GM04504 (cell line): ENCODE measurements around the gene APRT.
"Not testable (repeated sequence)": the region's sequence is repeated elsewhere in the genome, so short reads cannot be mapped to it uniquely, and the experiment has no call there.

Experiments used
- DNase-seq: peaks from one replicate; pipeline ENCODE4 v3.0.0-alpha.2; 2012; ENCODE audit warnings: low read depth

The APRT gene

DNA sequence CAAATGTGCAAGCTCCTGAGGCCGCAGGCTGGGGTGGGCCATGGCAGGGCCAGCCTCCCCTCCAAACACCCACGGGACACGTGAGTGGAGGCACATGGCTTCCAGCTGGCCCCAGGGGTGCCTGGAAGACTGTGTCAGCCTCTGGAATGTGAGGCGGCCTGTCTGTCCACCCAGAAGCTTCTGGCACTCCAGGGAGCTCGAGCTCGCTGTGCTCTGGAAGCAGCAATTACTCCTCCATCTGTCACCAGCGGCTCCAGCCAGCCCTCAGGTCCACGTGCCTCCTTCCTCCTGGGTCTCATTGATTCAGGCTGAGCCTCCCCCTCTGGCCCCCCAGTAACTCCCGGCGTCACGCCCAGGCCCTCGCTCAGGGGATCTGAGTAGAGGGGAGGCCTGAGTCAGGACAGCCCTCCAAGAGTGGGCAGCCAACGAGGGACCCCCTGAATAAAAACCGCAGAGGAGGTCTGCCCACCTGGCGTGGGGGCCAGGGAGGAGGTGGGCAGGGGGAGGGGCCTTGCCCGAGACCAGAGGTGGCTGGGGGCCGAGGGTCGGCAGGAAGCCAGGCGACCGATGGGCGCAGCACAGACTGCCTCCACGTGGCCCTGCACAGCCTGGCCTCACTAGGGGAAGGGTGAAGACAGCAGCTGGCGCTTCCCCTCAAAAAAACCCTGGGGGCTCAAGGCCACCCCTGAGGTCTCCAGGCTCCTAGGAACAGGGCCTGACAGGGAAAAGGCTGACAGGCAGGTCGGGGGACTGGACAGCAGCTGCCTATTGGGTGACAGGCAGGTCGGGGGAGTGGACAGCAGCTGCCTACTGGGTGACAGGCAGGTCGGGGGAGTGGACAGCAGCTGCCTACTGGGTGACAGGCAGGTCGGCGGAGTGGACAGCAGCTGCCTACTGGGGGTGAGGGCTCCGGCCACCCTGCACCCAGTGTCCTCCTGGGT is 38.6 kb downstream of the APRT start:
- DNase-seq = peak; percentile 92

DNA sequence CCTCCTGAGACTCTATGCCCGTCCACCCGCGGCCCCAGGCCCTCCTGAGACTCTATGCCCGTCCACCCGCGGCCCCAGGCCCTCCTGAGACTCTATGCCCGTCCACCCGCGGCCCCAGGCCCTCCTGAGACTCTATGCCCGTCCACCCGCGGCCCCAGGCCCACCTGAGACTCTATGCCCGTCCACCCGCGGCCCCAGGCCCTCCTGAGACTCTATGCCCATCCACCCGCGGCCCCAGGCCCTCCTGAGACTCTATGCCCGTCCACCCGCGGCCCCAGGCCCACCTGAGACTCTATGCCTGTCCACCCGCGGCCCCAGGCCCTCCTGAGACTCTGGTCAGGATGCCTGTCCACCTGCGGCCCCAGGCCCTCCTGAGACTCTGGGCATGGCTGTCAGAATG is 39.9 kb downstream of the APRT start:
- DNase-seq = not testable (repeated sequence)

DNA sequence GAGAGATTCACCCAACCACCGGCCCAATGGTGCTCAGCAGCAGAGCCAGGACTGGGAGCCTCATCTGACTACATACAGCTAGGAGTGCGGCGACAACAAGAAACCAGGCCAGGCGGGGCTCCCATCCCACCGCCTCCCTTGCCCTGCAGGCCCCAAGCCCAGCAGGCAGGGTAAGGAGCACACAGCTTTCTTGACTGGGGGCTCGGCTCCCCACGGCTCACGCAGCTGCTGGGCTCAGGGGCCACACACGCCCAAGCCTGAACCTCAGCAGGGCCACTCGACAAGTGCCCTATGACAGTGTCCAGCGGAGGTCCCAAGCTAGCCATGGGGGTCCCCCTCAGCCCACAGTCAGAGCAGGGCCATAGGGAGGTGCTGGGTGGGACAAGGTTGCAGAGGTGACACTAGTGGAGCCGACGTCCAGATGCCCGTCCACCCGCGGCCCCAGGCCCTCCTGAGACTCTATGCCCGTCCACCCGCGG is 40.4 kb downstream of the APRT start:
- no peak for DNase-seq

DNA sequence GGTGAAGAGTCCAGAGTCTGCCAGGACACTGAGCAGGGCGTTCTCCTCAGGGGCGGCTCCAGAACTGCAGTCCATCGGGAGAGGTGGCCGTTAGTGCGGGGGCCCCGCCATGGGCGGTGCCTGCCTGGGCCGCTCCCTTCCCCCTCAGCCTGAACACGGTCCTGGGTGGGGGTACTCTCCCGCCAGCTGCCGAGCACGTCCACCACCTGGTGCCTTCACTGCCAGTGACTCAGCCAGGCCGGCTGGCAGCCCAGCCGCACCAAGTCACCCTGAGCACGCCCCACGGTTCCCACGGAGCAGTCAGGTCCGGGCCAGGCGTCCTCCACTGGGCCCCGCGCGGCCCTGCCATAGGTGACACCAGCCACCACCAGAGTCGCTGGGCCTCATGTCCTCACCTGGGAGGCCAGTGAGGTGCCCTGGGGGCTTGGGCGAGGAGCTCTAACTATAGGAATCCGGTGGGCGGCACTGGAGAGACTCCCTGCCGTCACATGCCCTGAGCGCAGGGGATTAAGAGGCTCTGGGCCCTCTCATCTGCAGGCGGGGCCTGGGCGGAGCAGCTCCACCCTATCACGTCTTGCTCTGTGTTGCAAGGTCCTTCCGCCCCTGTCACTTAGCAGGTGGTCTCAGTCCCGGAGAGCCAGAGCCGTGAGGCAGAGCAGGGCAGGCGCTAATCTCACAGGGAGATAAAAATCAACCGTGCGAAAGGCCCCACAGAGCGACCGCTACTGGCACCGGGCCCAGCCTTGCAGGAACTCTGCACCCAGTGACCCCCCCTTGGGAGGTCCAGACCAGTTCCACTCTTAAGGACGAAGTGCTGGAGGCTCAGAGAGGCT is 41.1 kb downstream of the APRT start:
- no peak for DNase-seq

DNA sequence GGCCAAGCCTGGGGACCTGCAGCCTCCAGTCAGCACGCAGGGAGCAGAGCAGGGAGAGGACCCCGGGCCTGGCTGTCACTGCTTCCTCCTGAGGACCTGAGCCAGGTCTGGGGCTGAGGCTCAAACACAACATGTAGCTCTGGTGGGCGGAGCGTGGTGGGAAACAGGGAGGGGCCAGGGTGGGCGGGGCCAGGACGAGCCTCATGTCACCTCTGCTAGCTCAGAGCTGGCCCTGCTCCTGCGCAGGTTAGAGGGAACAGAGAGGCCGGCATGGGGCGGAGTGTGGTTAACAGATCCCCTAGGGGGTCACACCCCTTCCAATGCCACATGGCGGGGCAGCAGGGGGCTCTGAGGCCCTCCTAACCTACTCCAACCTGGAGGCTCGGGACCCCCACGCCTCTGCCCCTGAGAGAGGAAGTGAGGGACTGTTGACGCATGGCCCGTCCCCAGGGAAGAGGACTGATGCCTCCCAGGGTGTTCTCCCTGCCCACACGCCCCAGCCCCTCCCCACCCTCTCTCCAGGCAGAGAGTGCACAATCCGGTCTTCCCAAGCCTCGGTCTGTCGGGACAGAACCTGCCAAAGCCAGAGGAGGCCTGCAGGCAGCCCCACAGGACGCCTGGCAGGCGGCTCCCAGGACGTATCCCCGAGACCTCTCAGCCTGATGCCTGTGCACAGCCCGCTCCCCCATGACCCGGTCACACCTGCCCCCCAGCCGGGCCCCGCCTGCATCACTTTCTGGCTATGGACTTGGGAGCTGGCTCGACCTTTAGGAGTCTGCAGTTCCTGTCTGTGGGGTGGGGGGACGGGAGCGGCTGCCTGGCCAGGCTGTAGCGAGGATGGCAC is 41.9 kb downstream of the APRT start:
- no peak for DNase-seq

DNA sequence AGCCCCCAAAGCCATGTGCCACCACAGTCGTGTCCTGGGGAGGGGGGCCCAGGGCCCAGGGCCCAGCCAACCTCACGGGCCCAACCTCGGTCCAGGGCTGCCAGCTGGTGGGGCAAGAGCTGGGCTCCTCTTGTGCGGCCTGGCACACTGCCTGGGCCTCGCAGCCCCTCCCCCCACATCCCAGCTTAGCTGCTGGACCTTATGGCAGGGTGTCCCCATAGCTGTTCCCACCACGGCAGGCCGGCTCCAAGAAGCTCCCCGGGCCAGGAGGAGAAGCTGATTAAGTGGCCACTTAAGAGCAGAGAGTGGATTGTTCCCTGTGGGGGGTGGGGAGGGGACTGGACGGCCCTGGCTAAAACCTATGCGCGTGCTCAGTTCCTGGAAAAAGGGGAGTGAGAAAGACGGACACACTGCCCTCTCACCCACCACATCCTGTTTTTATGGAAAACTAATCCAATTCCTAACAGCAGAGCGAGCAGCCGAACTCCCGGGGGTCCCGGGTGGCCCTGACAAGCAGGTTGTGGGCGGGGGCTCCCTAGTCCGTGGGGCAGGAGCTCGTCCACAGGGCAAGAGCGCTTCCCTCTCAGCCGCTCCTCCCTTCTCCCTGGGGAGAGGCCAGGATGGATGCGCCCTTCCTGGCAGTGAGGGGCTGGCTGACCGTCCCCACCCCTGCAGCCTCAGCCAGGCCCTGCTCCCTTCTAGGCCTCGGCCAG is 43.5 kb downstream of the APRT start:
- no peak for DNase-seq

DNA sequence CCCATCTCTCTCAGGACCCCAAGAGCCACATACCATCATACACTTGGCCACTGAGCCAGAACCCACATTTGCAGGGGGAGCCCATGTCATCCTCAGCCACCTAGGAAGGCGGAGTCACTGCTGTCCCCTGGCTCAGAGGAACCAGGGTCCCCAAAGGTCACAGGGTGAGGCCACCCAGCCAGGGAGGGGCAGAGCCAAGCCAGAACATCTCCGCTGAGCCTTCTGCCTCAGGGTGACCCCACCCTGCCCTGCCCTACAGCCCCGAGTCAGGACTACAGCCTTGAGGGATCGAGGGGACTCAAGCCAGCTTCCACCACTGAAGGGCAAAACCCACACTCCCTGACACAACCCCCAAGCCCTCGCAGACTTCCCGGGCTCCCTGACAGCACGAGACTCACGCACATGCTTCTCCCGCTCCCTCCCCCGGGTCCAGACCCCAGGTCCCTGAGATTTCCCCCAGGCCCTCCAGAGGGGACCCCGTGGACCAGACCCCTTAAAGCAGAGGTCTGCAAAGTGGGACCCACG is 44.1 kb downstream of the APRT start:
- DNase-seq = no peak

DNA sequence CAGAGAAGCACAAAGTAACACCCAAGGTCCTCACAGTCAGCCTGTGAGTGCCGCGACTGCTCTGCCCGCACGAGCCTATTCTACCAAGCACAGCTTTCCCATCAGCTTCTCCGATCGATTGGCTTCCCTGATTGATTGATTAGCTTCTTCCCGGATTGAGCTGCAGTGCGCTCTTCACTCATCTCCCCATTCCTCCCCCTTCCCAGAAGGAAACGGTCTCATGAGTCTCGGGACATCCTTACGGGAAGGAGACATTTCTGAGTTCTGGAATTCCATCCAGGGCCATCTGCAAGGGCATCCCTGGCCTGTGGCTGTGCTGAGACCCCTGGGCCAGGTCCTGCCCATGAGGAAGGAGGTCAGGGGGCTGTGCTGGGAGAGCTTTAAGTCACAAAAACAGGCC is 44.8 kb downstream of the APRT start:
- DNase-seq = no peak

DNA sequence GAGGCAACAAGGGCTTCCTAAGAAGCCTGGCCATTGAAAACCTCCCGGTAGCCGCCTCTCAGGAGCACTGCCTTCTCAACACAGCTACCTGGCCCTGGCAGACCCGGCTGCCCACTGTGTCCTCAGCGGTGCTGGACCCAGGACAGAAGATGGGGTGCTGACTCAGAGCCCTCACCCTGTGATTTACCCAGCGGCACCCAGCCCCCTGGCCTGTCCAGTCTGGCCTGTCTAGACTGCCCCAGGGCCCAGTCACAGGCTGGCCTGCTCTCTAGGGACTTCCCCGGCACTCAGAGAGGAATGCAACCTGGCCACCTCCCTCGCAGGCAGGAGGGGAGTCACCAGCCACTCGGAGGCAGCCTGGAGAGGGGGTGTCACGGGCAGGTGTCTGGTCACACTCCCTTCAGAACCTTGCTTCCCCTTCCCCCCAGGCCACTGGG is 46.8 kb downstream of the APRT start:
- no peak for DNase-seq

DNA sequence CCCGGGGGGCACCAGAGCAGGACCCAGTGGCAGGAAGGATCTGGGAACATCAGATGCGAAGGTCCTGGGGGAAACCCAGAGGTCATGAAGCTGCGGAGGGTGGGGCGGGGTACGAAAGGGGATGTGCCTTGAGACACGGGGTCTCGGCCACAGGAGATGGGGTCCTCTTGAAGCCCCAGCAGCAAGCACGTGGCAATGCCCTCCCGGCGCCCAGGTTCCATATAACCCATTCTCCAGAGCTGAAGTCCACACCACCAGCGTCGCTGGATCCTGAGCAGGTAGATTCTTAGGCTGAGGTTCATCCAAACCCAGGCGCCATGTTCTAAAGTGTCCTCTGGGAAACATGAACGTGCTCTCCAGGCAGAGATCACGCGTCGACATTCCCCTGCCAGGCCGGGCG is 47.6 kb downstream of the APRT start:
- DNase-seq = no peak

DNA sequence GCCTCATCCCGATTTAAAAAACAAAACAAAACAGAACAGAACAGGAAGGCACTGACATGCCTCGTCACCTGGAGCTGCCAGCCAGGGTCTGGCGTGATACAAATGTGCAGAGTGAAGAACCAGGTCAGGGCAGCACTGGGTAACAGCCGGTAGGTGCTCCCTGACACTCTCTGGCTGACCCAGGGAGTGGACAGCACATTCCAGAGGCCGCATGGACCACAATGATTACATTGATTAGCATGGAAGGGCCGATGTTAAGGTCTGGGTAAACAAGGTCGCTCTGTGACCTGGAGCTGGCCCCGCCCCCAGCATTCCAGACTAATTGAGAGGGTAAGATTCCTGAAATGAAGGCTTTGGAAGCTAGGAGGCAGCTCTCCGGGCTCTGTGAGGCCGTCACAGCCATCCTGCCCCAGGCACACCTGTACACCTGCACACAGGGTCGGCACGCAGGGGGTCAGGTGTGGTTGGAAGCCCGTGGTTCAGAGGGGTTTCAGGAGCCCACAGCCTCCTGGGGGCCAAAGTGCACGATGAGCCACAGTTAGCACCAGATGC is 48.1 kb downstream of the APRT start:
- no peak for DNase-seq

DNA sequence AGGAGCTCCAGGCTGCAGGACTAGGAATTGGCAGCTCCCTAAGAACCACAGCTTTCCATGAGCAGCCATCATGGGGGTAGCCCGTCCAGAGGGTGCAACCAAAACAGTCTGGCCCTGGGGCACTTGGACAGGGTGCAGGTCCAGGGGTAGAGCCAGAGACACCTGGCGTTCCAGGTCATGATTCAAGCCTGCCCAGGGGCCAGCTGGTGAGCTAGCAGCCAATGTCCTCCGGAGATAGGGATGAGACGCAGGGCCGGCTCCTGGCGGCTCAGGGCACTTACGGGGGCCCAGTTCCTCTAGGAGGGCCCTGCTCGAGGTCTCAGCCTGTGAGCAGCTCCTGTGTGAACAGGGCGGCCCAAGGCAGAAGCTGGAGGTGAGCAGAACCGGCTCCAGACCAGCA is 48.8 kb downstream of the APRT start:
- no peak for DNase-seq

DNA sequence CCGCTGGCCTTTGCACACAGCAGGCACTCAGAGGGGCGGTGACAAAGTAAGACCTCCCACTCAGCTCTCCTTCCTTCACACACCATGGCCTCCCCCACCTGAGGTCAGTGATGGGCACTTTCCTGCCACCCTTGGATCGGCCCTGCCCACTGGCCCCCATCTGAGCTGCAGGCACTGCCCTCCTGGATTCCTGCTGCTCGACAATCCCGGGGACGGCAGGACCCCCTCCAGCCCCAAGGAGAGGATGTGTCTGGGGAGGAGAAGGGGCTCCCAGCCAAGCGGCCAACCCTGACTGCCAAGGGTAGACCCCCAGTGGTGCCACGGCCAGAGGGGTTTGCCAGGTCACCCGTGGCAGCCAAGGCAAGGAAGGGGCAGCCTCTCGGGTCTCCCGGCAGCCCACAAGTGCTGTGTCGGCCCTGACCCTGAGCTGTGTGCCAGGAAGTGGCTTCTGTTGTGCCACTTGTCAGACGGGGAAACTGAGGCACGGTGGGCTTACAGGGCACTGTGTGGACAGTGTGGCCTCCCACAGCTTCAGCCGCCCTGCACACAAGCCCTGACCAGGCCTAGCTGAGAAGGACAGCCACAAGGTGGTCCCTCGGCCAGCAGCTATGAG is 49.4 kb downstream of the APRT start:
- no peak for DNase-seq

DNA sequence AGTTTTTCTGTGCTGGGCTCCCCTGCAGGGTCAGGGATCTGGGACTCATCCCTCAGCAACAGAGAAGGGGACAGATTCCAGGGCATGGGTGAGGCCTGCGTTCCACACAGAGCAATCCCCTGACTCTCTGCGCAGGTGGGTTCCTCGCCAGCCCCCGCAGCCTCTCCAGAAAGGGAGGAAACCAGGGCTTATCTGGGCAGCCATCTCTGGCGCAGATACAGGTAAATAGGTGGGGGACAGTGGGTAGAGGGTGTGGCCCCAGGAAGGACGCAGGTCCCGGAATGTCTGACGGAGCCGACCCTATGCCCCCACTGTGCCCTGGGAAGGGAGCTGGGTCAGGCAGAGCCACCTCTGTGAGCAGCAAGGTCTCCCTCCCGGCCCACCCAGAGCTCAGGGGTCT is 49.9 kb downstream of the APRT start:
- no peak for DNase-seq

DNA sequence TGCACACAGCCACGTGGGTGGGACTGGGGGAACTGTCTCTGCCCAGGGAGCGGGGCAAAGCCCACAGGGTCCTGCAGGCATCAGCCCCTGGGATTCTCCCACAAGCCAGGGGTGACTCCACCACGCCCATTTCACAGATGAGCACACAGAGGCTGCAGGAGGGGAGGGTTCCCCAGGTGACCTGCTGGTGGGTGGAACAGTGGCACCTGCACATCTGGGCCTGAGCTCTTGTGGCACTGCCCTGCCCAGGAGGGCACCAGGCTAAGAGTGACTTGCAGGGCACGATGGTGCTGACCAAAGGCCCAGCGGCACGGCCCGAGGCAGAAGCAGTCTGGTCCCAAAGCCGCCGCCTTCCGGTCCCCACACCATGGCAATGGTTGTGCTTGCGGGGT is 50.6 kb downstream of the APRT start:
- DNase-seq = no peak

DNA sequence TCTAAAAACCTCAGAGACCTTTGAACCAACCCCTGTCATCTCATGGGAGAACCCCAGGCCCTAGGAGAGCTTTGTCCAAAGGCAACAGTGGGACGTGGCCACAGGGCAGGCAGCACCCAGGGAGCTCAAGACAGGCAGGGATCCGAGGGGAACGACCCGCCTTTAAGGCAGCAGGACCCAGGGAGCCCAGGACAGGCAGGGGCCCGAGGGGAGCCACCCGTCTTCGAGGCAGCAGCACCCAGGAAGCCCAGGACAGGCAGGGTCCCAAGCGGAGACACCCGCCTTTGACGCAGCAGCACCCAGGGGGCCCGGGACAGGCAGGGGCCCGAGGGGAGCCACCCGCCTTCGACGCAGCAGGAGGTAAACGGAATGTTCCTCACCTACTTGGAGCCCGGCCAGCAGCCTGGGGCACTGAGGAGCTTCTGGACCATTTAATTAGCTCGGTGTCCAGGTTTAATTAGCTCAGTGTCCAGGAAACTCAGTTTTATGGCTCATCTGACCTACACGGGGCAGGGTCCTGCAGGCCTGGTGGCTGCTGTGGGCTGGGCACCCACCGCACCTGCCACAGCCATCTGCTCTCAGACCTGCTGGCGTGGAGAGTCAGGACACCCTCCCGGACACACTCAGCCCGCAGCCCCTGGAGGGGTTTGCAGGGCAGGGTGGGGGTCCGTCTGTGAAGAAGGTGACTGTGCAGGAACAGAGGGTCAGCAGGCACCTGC is 51.1 kb downstream of the APRT start:
- no peak for DNase-seq

DNA sequence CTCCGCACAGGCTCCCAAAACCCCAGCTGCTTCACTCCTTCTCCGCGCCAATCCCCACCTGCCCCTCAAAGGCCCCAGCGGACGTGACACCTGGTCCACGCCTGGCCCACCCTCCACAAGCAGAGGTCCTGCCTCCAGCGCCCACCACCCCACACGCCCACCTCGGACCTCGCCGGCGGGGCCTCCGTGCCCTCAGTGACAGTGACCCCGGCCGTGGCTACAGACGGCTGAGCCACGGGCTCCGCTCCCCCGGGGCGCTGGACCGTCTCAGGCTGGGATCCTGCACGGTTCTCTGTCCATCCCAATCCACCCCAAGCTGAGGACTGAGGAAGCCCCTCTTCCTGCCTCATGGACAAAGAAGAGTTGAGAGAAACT is 51.8 kb downstream of the APRT start:
- DNase-seq = no peak
